GM12878 (cell line): ENCODE results near the gene MYCBPAP. TPM values are rescaled to one million over a fixed set of nuclear protein-coding genes. Genes with fewer than 3 reads are reported as not detected.

ENCODE experiments used
- ATAC-seq: fragments of 200-7000 bp; cut with Tn5 transposase; 3 replicates; pipeline ENCODE4 v1.9.1; 2020; ENCODE audit warnings: mild to moderate bottlenecking, moderate library complexity
- BruUV-seq: library from RNA; stranded (reverse); fragments of 400-500 nt; replicated peaks from 2 replicates; lab custom pipeline; 2021; lab: Mats Ljungman, UMichigan
- CTCF ChIA-PET: fragments of 300-600 bp; sonication (Branson Sonifier 250); formaldehyde crosslinking; extraction: SDS; loops from one replicate; lab custom pipeline; 2021; ENCODE audit warnings: inconsistent platforms; lab: Yijun Ruan, JAX
- POLR2A ChIA-PET: fragments of 350-600 bp; formaldehyde crosslinking; extraction: SDS; loops from one replicate; lab custom pipeline; 2021; ENCODE audit warnings: inconsistent platforms; lab: Charles Lee
- RAD21 ChIA-PET: fragments of 300-600 bp; sonication (Branson Sonifier 250); formaldehyde crosslinking; loops from one replicate; lab custom pipeline; 2023; ENCODE audit warnings: antibody characterized with exemption; ENCODE audit not compliant: unreplicated experiment; lab: Charles Lee
- SMC1A ChIA-PET: fragments of 300-600 bp; sonication (Branson Sonifier 250); formaldehyde crosslinking; loops from one replicate; lab custom pipeline; 2023; ENCODE audit not compliant: unreplicated experiment, uncharacterized antibody; lab: Charles Lee
- DNase-seq: peaks from one replicate; pipeline ENCODE4 v3.0.0-alpha.2; 2011; ENCODE audit warnings: low read depth, low spot score
- FAIRE-seq: peaks from 3 replicates; lab custom pipeline; 2011; peaks lifted over from hg19 to GRCh38; lab: Jason Lieb, UNC
- H2AFZ ChIP-seq: 2 replicates; pipeline ENCODE4 v1.6.0; 2011; ENCODE audit warnings: low read depth, low read length, control low read depth; ENCODE audit not compliant: control insufficient read depth
- H3K27ac ChIP-seq: 2 replicates; pipeline ENCODE4 v1.5.1; 2011; ENCODE audit warnings: control low read depth; ENCODE audit not compliant: control insufficient read depth, insufficient read depth
- H3K27me3 ChIP-seq, 2 experiments: replicated peaks in 1 of 2; 2 replicates each; pipeline versions ENCODE4 v1.6.0 to v1.6.1; 2011; ENCODE audit warnings: low read length in 1 of 2; ENCODE audit not compliant: control insufficient read depth in 2 of 2, insufficient read depth in 2 of 2
- H3K36me3 ChIP-seq, 2 experiments: 2 replicates each; pipeline ENCODE4 v1.5.1; 2011; ENCODE audit warnings: low read length in 1 of 2; ENCODE audit not compliant: control insufficient read depth in 2 of 2, insufficient read depth in 2 of 2
- H3K4me1 ChIP-seq: 2 replicates; pipeline ENCODE4 v1.6.1; 2011; ENCODE audit warnings: mild to moderate bottlenecking, low read length, moderate library complexity, mixed read lengths; ENCODE audit not compliant: control insufficient read depth, insufficient read depth
- H3K4me2 ChIP-seq: 2 replicates; pipeline ENCODE4 v1.6.0; 2011; ENCODE audit warnings: control low read depth; ENCODE audit not compliant: control insufficient read depth, insufficient read depth
- H3K4me3 ChIP-seq: fragments of 200-600 bp; sonication (generic); 2 replicates; pipeline ENCODE4 v1.5.1; 2016
- H3K79me2 ChIP-seq: 2 replicates; pipeline ENCODE4 v1.6.0; 2011; ENCODE audit warnings: low read length; ENCODE audit not compliant: control insufficient read depth, insufficient read depth
- H3K9ac ChIP-seq: 2 replicates; pipeline ENCODE4 v1.8.0; 2011; ENCODE audit warnings: low read length, control low read depth, mixed read lengths; ENCODE audit not compliant: control insufficient read depth, insufficient read depth
- H3K9me3 ChIP-seq: replicated peaks from 3 replicates; pipeline ENCODE4 v1.5.1; 2011; ENCODE audit warnings: mild to moderate bottlenecking, low read length; ENCODE audit not compliant: control insufficient read depth, insufficient read depth
- H4K20me1 ChIP-seq: 2 replicates; pipeline ENCODE4 v1.6.0; 2011; ENCODE audit not compliant: control insufficient read depth, insufficient read depth
- BACH1 ChIP-seq: fragments of 450-650 bp; IDR thresholded peaks from 2 replicates; pipeline ENCODE4 v1.6.1; 2017; ENCODE audit warnings: mild to moderate bottlenecking, borderline replicate concordance
- CHD2 ChIP-seq: IDR thresholded peaks from 2 replicates; pipeline ENCODE4 v1.6.1; 2011; ENCODE audit warnings: low read depth, low read length, improper control_type of control experiment, borderline replicate concordance
- E2F4 ChIP-seq: IDR thresholded peaks from 2 replicates; pipeline ENCODE4 v1.6.1; 2012; ENCODE audit warnings: low read depth, low read length, improper control_type of control experiment
- EZH2 ChIP-seq: IDR thresholded peaks from 2 replicates; pipeline ENCODE4 v1.6.1; 2012; ENCODE audit warnings: low read depth, mild to moderate bottlenecking, control low read depth, inconsistent platforms, low read length, borderline replicate concordance; ENCODE audit not compliant: control insufficient read depth
- KDM1A ChIP-seq: fragments of 200-600 bp; sonication (generic); IDR thresholded peaks from 2 replicates; pipeline ENCODE4 v1.6.1; 2016; ENCODE audit warnings: borderline replicate concordance
- MTA2 ChIP-seq: fragments of 450-650 bp; IDR thresholded peaks from 2 replicates; pipeline ENCODE4 v1.6.1; 2016; ENCODE audit warnings: low read depth, mild to moderate bottlenecking, moderate library complexity
- MXI1 ChIP-seq: fragments of 150-350 bp; IDR thresholded peaks from 2 replicates; pipeline ENCODE4 v1.6.1; 2011; ENCODE audit warnings: low read depth, mild to moderate bottlenecking, inconsistent platforms, low read length, improper control_type of control experiment
- NFYB ChIP-seq: IDR thresholded peaks from 2 replicates; pipeline ENCODE4 v1.6.1; 2011; ENCODE audit warnings: low read depth, mild to moderate bottlenecking, low read length, improper control_type of control experiment, moderate library complexity; ENCODE audit not compliant: insufficient read depth
- RAD21 ChIP-seq: IDR thresholded peaks from 2 replicates; pipeline ENCODE4 v1.6.1; 2011; ENCODE audit warnings: mild to moderate bottlenecking, low read depth, low read length, moderate library complexity; ENCODE audit not compliant: insufficient read depth
- SPI1 ChIP-seq: IDR thresholded peaks from 2 replicates; pipeline ENCODE4 v1.6.1; 2011; ENCODE audit warnings: low read depth, mild to moderate bottlenecking, low read length, moderate library complexity, borderline replicate concordance; ENCODE audit not compliant: insufficient read depth
- TCF7 ChIP-seq: IDR thresholded peaks from 2 replicates; pipeline ENCODE4 v1.6.1; 2014; ENCODE audit warnings: antibody characterized with exemption, borderline replicate concordance
- WGBS: methylation state at CpG from one replicate; pipeline ENCODE4 v1.1.6; 2016; ENCODE audit warnings: low lambda C conversion rate; ENCODE audit not compliant: insufficient replicate concordance, insufficient coverage; ENCODE audit errors: missing lambda C conversion rate; 5-methylcytosine and 5-hydroxymethylcytosine counted together
- in situ Hi-C: fragments of 300-500 bp; cut with MboI; formaldehyde crosslinking; loops from 9 replicates; pipeline ENCODE4 v1.14.3; 2018; ENCODE audit warnings: mixed read lengths
- intact Hi-C: fragments of 100-400 bp; cut with micrococcal nuclease; formaldehyde crosslinking; loops from one replicate; pipeline ENCODE4 v1.14.2; 2022; ENCODE audit not compliant: unreplicated experiment
- polyA plus RNA-seq, 11 experiments: library from polyadenylated mRNA; depleted of rRNA in 4 of 11; unstranded in 6 of 11; stranded (reverse) in 5 of 11; fragments of >200 nt; fragmentation: Nextera tagmentation in 4 of 11; fragmentation: Illumina TruSeq in 1 of 11; extraction: Ambion mirVana in 4 of 11; extraction: Trizol in 1 of 11; gene quantifications; 1 replicate in 1 of 11; 2 replicates in 10 of 11; pipeline versions ENCODE4 v1.2.1 to v1.2.3, GENCODE V29; 2011 to 2016; ENCODE audit warnings: inconsistent platforms in 2 of 11, missing spikeins in 2 of 11, low read depth in 1 of 11
- total RNA-seq, 4 experiments: library from RNA; depleted of rRNA in 3 of 4; stranded (reverse); fragments of >200 nt in 3 of 4; fragmentation: Illumina TruSeq in 1 of 4; extraction: Trizol in 1 of 4; gene quantifications; 2 replicates each; pipeline versions ENCODE4 v1.2.1 to v1.2.3, GENCODE V29; 2013 to 2021
- TF ChIP-seq, protein P1 (sequence below): fragments of 450-650 bp; IDR thresholded peaks from 2 replicates; pipeline ENCODE4 v1.6.1; 2017; ENCODE audit warnings: borderline replicate concordance
- TF ChIP-seq, protein P2 (sequence below): fragments of 450-650 bp; IDR thresholded peaks from 2 replicates; pipeline ENCODE4 v1.6.1; 2016; ENCODE audit warnings: mild to moderate bottlenecking

MYCBPAP gene
- total and polyA plus RNA-seq, 10 of the 15 experiments (the other 5 are each of a cell fraction or from before 2014, with no cell fraction given), result 0.23 to 2.7 (median 1.5) TPM

DNA sequence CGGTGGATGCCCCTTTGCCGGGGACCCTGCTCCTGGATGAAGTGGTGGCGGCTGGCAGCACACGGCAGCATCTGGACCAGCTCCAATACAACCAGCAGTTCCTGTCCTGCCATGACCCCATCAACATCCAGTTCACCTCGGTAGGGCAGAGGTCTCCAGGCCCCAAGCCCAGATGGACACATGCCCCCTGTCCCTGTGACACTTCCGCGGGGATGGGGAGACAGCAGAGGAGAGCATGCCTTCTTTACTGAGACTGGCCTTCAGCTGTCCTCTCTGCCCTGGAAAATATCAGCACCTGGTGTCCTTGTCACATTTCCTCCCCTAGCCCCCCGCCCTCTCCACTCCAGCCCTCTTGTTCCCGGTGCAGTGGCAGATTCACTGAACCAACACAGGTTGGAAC lies 45.8 kb upstream of the MYCBPAP start:
- no peaks in the 10 kb centered on the region for H3K79me2 ChIP-seq
- DNase-seq (no peak), ATAC-seq (no peak), FAIRE-seq (no peak)
- no peaks in the 10 kb centered on the region; a peak in 1 of 4 replicates for H3K27me3 ChIP-seq
- H2AFZ ChIP-seq, result no peak overlapping the region
- H3K4me2 ChIP-seq, result no peak overlapping the region
- no peaks in the 10 kb centered on the region for H3K9me3 ChIP-seq
- WGBS, result 56% methylated on average over 7 of the region's 9 CpGs
- H3K9ac ChIP-seq, result no peak overlapping the region
- no peaks in the 10 kb centered on the region for H4K20me1 ChIP-seq
- no peaks in the 10 kb centered on the region for H3K4me1 ChIP-seq
- in situ Hi-C loops, result no loop called here
- no peak overlapping the region for H3K4me3 ChIP-seq
- no TSS peak for BruUV-seq
- no peaks in the 10 kb centered on the region for H3K36me3 ChIP-seq
- H3K27ac ChIP-seq, result no peak overlapping the region
- ChIA-PET CTCF (interaction anchor here (0.6 kb wide), 1 partner anchor 16 kb away, joined by 3 read pairs; no protein-coding TSS in a partner anchor), RAD21 (no interaction called here), POLR2A (no interaction called here), SMC1A (no interaction called here)
- TF ChIP-seq TCF7, result no peak
- TF ChIP-seq EZH2, result no peak
- TF ChIP-seq KDM1A, result no peak
- TF ChIP-seq NFYB, result no peak
- intact Hi-C loops, result no loop called here

GRCh38 chr17:50464121-50464520 lies 44.1 kb upstream of the MYCBPAP start:
- FAIRE-seq (no peak), DNase-seq (no peak), ATAC-seq (no peak)
- no peaks in the 10 kb centered on the region for H3K9me3 ChIP-seq
- ChIA-PET SMC1A (no interaction called here), POLR2A (no interaction called here), RAD21 (no interaction called here), CTCF (interaction anchor here (1.0 to 1.7 kb wide), 2 partner anchors 14 to 67 kb away, joined by 4 to 7 read pairs; partner anchors contain the start of genes LRRC59 and RSAD1)
- 58% methylated on average over 3 of the region's 3 CpGs for WGBS
- no peaks in the 10 kb centered on the region for H3K4me1 ChIP-seq
- H3K36me3 ChIP-seq, result no peaks in the 10 kb centered on the region
- no peak overlapping the region for H3K9ac ChIP-seq
- peaks cover 0 to 3% of the 10 kb centered on the region in 2 experiments; a peak in 2 of 4 replicates for H3K27me3 ChIP-seq
- H4K20me1 ChIP-seq, result no peaks in the 10 kb centered on the region
- no TSS peak for BruUV-seq
- no peak overlapping the region for H3K4me2 ChIP-seq
- in situ Hi-C loops (no loop called here), intact Hi-C loops (no loop called here)
- no peaks in the 10 kb centered on the region for H3K79me2 ChIP-seq
- H3K27ac ChIP-seq, result no peak overlapping the region
- H3K4me3 ChIP-seq, result no peak overlapping the region
- no peak overlapping the region for H2AFZ ChIP-seq
- TF ChIP-seq MXI1 (no peak), RAD21 (no peak), E2F4 (no peak), SPI1 (no peak), MTA2 (no peak), CHD2 (no peak), BACH1 (no peak)
- TF ChIP-seq, protein P1, sequence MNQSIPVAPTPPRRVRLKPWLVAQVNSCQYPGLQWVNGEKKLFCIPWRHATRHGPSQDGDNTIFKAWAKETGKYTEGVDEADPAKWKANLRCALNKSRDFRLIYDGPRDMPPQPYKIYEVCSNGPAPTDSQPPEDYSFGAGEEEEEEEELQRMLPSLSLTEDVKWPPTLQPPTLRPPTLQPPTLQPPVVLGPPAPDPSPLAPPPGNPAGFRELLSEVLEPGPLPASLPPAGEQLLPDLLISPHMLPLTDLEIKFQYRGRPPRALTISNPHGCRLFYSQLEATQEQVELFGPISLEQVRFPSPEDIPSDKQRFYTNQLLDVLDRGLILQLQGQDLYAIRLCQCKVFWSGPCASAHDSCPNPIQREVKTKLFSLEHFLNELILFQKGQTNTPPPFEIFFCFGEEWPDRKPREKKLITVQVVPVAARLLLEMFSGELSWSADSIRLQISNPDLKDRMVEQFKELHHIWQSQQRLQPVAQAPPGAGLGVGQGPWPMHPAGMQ, result no peak
- TF ChIP-seq, protein P2, sequence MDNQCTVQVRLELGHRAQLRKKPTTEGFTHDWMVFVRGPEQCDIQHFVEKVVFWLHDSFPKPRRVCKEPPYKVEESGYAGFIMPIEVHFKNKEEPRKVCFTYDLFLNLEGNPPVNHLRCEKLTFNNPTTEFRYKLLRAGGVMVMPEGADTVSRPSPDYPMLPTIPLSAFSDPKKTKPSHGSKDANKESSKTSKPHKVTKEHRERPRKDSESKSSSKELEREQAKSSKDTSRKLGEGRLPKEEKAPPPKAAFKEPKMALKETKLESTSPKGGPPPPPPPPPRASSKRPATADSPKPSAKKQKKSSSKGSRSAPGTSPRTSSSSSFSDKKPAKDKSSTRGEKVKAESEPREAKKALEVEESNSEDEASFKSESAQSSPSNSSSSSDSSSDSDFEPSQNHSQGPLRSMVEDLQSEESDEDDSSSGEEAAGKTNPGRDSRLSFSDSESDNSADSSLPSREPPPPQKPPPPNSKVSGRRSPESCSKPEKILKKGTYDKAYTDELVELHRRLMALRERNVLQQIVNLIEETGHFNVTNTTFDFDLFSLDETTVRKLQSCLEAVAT, result no peak
